Gastrocnemius medialis (tissue), 4 donors: Measurements from ENCODE around the gene PRKAR2B. TPM values are rescaled to one million over a fixed set of nuclear protein-coding genes. Genes with fewer than 3 reads are reported as not detected.

Experiments
- ATAC-seq, 2 donors: fragments of 150-250 bp; one replicate each; pipeline ENCODE4 v1.9.1; 2016
- DNase-seq, 2 donors: peaks; one replicate each; pipeline ENCODE4 v3.0.0-alpha.2; 2019
- H3K27ac ChIP-seq, 4 donors: fragments of 200-600 bp; sonication (generic); 1 replicate in 1 of 4; 2 replicates in 3 of 4; pipeline ENCODE4 v1.5.1; 2016 to 2018; ENCODE audit warnings: mild to moderate bottlenecking in 2 of 4, moderate library complexity in 1 of 4
- H3K27me3 ChIP-seq, 3 donors: fragments of 200-600 bp; sonication (generic) in 2 of 3; 1 replicate in 1 of 3; 2 replicates in 2 of 3; pipeline versions ENCODE4 v1.5.1 to v1.6.0; 2016 to 2019; ENCODE audit warnings: mild to moderate bottlenecking in 1 of 3, moderate library complexity in 1 of 3
- H3K36me3 ChIP-seq, 2 donors: fragments of 200-600 bp; sonication (generic) in 1 of 2; one replicate each; pipeline ENCODE4 v1.5.1; 2017 to 2018
- H3K4me1 ChIP-seq, 2 donors: fragments of 200-600 bp; sonication (generic) in 1 of 2; one replicate each; pipeline ENCODE4 v1.5.1; 2016 to 2017; ENCODE audit warnings: mild to moderate bottlenecking in 2 of 2
- H3K4me3 ChIP-seq, 4 donors: fragments of 200-600 bp; sonication (generic) in 3 of 4; 1 replicate in 1 of 4; 2 replicates in 3 of 4; pipeline ENCODE4 v1.5.1; 2016 to 2019; ENCODE audit warnings: mild to moderate bottlenecking in 2 of 4
- H3K9me3 ChIP-seq, 3 donors: fragments of 200-600 bp; sonication (generic) in 2 of 3; 1 replicate in 1 of 3; 2 replicates in 2 of 3; pipeline ENCODE4 v1.5.1; 2016 to 2019
- POLR2A ChIP-seq, 2 donors: fragments of 450-650 bp; IDR thresholded peaks; one replicate each; pipeline ENCODE4 v1.6.1; 2017; ENCODE audit warnings: antibody characterized with exemption in 2 of 2, mild to moderate bottlenecking in 2 of 2, moderate library complexity in 2 of 2
- in situ Hi-C, 4 donors: fragments of 200-750 bp; cut with MboI; loops; one replicate each; pipeline versions ENCODE4 v1.15.0 to v1.8.0; 2017; ENCODE audit warnings: low sequenced_read_pairs in 4 of 4
- intact Hi-C: fragments of 100-400 bp; cut with DNase I; formaldehyde crosslinking; loops from one replicate; pipeline ENCODE4 v1.15.1; 2023; ENCODE audit warnings: low total_unique reads
- total RNA-seq, 4 donors: library from RNA; depleted of rRNA; stranded (reverse); fragments of >200 nt; gene quantifications; one replicate each; pipeline versions ENCODE4 v1.1.0 to v1.2.3, GENCODE V29; 2016
- TF ChIP-seq, protein P1 (sequence below), 5 experiments: fragments of 450-650 bp in 3 of 5; fragments of 200-600 bp in 2 of 5; sonication (generic) in 2 of 5; IDR thresholded peaks in 4 of 5; conservative IDR thresholded peaks in 1 of 5; 1 replicate in 4 of 5; 2 replicates in 1 of 5; pipeline ENCODE4 v1.5.1; 2016 to 2019; ENCODE audit warnings: antibody characterized with exemption in 5 of 5, mild to moderate bottlenecking in 3 of 5, moderate library complexity in 3 of 5

PRKAR2B gene
- total RNA-seq, 4 donors from 2014 or later: 0.85 to 6.0 (median 1.4) TPM

- H3K4me1 ChIP-seq: no peaks in the 10 kb centered on the region
- no peak for ATAC-seq
- in situ Hi-C loops (no loop called here), intact Hi-C loops (no loop called here)
- H3K36me3 ChIP-seq: no peaks in the 10 kb centered on the region
- H3K27ac ChIP-seq: no peak overlapping the region
- no peaks in the 10 kb centered on the region for H3K9me3 ChIP-seq
- no peak for DNase-seq
- no peak overlapping the region for H3K4me3 ChIP-seq
- H3K27me3 ChIP-seq: no peaks in the 10 kb centered on the region
- TF ChIP-seq POLR2A (IDR thresholded peaks at IDR 0.05): no peak
- TF ChIP-seq, protein P1, sequence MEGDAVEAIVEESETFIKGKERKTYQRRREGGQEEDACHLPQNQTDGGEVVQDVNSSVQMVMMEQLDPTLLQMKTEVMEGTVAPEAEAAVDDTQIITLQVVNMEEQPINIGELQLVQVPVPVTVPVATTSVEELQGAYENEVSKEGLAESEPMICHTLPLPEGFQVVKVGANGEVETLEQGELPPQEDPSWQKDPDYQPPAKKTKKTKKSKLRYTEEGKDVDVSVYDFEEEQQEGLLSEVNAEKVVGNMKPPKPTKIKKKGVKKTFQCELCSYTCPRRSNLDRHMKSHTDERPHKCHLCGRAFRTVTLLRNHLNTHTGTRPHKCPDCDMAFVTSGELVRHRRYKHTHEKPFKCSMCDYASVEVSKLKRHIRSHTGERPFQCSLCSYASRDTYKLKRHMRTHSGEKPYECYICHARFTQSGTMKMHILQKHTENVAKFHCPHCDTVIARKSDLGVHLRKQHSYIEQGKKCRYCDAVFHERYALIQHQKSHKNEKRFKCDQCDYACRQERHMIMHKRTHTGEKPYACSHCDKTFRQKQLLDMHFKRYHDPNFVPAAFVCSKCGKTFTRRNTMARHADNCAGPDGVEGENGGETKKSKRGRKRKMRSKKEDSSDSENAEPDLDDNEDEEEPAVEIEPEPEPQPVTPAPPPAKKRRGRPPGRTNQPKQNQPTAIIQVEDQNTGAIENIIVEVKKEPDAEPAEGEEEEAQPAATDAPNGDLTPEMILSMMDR (IDR thresholded peaks at IDR 0.05 in 4 of 5, conservative IDR thresholded peaks at IDR 0.05 in 1 of 5): no peak
These were observed 15.3 kb upstream of the PRKAR2B start for GRCh38 chr7:107029061-107029763.

DNA sequence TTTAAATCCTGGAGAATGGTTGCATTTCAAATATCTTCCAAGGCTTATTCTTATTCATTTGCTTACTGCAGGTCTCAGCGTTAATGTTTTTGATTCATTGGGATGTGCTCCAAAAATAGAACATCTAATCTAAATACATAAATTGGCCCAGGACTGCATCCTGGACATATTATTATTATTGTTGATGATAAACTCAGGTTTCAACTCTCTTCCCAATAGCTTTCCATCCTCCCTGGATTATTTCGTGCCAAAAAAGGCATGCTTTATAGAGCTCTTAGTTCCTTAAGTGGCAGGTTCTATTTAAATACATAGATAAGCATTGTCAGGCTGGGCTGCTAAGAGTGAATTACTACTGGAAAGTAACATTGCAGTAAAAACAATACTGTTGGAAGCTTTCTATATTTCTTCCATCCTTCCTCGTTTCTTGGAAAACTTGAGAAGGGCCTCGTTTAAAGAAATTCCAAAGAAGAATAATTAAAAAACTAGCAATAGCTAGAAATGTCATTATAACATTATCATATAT, 14.7 kb upstream of the PRKAR2B start:
- no peak for TF ChIP-seq POLR2A (IDR thresholded peaks at IDR 0.05)
- TF ChIP-seq, protein P1 (IDR thresholded peaks at IDR 0.05 in 4 of 5, conservative IDR thresholded peaks at IDR 0.05 in 1 of 5): no peak
- no peak for ATAC-seq
- intact Hi-C loops: no loop called here

GRCh38 chr7:107032050-107032449, 12.5 kb upstream of the PRKAR2B start:
- intact Hi-C loops (no loop called here), in situ Hi-C loops (no loop called here)
- H3K27me3 ChIP-seq: no peaks in the 10 kb centered on the region
- no peaks in the 10 kb centered on the region for H3K36me3 ChIP-seq
- H3K4me3 ChIP-seq: no peak overlapping the region
- DNase-seq (no peak), ATAC-seq (no peak)
- no peak overlapping the region for H3K27ac ChIP-seq
- no peaks in the 10 kb centered on the region for H3K4me1 ChIP-seq
- H3K9me3 ChIP-seq: no peaks in the 10 kb centered on the region
- TF ChIP-seq, protein P1 (IDR thresholded peaks at IDR 0.05 in 4 of 5, conservative IDR thresholded peaks at IDR 0.05 in 1 of 5): no peak
- TF ChIP-seq POLR2A (IDR thresholded peaks at IDR 0.05): no peak

More for the DNA sequence above, 14.7 kb upstream of the PRKAR2B start:
- H3K4me3 ChIP-seq: no peak overlapping the region
- no peak for DNase-seq
- no peaks in the 10 kb centered on the region for H3K4me1 ChIP-seq
- no peaks in the 10 kb centered on the region for H3K27me3 ChIP-seq
- no peak overlapping the region for H3K27ac ChIP-seq
- in situ Hi-C loops: no loop called here
- H3K36me3 ChIP-seq: no peaks in the 10 kb centered on the region
- no peaks in the 10 kb centered on the region for H3K9me3 ChIP-seq

DNA sequence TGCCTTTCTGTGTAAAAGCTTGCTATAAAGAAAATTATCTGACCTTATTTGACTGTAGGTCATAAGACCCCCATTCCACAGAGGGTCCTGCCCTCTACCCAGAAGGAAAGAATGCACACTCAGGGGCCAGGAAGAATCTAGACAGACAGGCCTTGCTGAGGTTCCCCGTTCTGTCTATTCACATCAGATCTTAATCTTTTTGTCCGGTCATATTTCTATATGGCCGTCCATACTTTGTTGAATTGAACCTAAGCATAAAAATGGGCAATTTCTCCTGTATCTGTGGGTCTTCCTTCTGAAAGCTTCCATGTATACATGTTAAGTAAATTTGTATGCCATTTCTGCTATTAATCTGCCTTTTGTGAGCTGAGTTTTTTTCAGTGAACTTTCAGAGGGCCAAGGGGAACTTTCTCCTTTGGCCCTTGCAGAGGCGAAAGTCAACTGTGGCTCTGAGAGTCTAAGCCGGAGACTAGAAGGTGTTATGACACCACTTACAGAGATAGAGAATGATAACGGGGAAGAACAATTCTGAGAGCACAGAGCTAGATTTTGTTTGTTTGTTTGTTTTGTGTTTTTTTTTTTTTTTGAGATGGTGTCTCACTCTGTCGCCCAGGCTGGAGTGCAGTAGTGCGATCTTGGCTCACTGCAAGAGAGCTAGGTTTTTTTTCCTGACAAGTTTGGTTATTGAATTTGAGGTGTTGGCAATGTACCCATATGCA, 11.6 kb upstream of the PRKAR2B start:
- in situ Hi-C loops (no loop called here), intact Hi-C loops (no loop called here)
- Histone ChIP-seq H3K36me3 (no peaks in the 10 kb centered on the region), H3K4me1 (no peaks in the 10 kb centered on the region), H3K27me3 (no peaks in the 10 kb centered on the region), H3K9me3 (no peaks in the 10 kb centered on the region), H3K27ac (no peak overlapping the region), H3K4me3 (no peak overlapping the region)
- ATAC-seq: no peak
- no peak for DNase-seq
- TF ChIP-seq POLR2A (IDR thresholded peaks at IDR 0.05): no peak
- TF ChIP-seq, protein P1 (IDR thresholded peaks at IDR 0.05 in 4 of 5, conservative IDR thresholded peaks at IDR 0.05 in 1 of 5): no peak
